A549 (cell line): ENCODE data around the gene TEAD4. TPM values are rescaled to one million over a fixed set of nuclear protein-coding genes. Genes with fewer than 3 reads are reported as not detected.

ENCODE experiments used
- ATAC-seq, 2 experiments: fragments of 200-7000 bp in 1 of 2; fragments of >200 bp in 1 of 2; cut with Nextera tagmentation in 1 of 2; cut with Tn5 transposase in 1 of 2; 3 replicates each; pipeline versions ENCODE4 v1.8.0 to v1.9.1; 2018 to 2020; ENCODE audit warnings: mild to moderate bottlenecking in 1 of 2, moderate library complexity in 1 of 2
- CTCF ChIA-PET: fragments of 300-600 bp; sonication (Branson Sonifier 250); formaldehyde crosslinking; extraction: SDS; loops from one replicate; lab custom pipeline; 2021; ENCODE audit warnings: antibody characterized with exemption, inconsistent platforms; lab: Yijun Ruan, JAX
- POLR2A ChIA-PET: fragments of 350-600 bp; formaldehyde crosslinking; extraction: SDS; loops from one replicate; lab custom pipeline; 2021; ENCODE audit warnings: antibody characterized with exemption, inconsistent platforms; lab: Yijun Ruan, JAX
- DNase-seq, 2 experiments: peaks; one replicate each; pipeline versions ENCODE4 v3.0.0 to v3.0.0-alpha.2; 2011 to 2016; ENCODE audit warnings: low read depth in 1 of 2, low spot score in 1 of 2
- FAIRE-seq: peaks from 2 replicates; lab custom pipeline; 2011; peaks lifted over from hg19 to GRCh38; lab: Jason Lieb, UNC
- H3K27ac ChIP-seq, 2 experiments: fragments of >200 bp; sonication (Bioruptor Twin); formaldehyde crosslinking; 3 replicates each; pipeline ENCODE4 v1.5.1; 2016 to 2017
- H3K4me1 ChIP-seq: fragments of >200 bp; sonication (Bioruptor Twin); formaldehyde crosslinking; 3 replicates; pipeline ENCODE4 v1.6.1; 2016
- H3K4me2 ChIP-seq: fragments of >200 bp; sonication (Bioruptor Twin); formaldehyde crosslinking; 3 replicates; pipeline ENCODE4 v1.6.1; 2016
- H3K4me3 ChIP-seq: fragments of >200 bp; sonication (Bioruptor Twin); formaldehyde crosslinking; 3 replicates; pipeline ENCODE4 v1.5.1; 2016
- H3K9me3 ChIP-seq: fragments of >200 bp; sonication (Bioruptor Twin); formaldehyde crosslinking; 3 replicates; pipeline ENCODE4 v1.6.1; 2016
- BHLHE40 ChIP-seq: IDR thresholded peaks from 2 replicates; pipeline ENCODE4 v1.6.1; 2012; ENCODE audit warnings: low read depth, low read length, inconsistent platforms
- CBX2 ChIP-seq: fragments of 200-600 bp; sonication (generic); IDR thresholded peaks from 2 replicates; pipeline ENCODE4 v1.6.1; 2016; ENCODE audit warnings: low read depth, mild to moderate bottlenecking, borderline replicate concordance
- CHD2 ChIP-seq: fragments of 150-350 bp; IDR thresholded peaks from 2 replicates; pipeline ENCODE4 v1.6.1; 2014; ENCODE audit warnings: low read length; ENCODE audit not compliant: partially characterized antibody
- CHD4 ChIP-seq: fragments of 200-600 bp; sonication (generic); IDR thresholded peaks from 2 replicates; pipeline ENCODE4 v1.6.1; 2016; ENCODE audit warnings: antibody characterized with exemption, mild to moderate bottlenecking, borderline replicate concordance
- EHF ChIP-seq: fragments of 250-450 bp; sonication (Bioruptor Pico); IDR thresholded peaks from 2 replicates; pipeline ENCODE4 v1.5.0; 2020; ENCODE audit warnings: mild to moderate bottlenecking
- ESRRA ChIP-seq: fragments of 150-350 bp; IDR thresholded peaks from 2 replicates; pipeline ENCODE4 v1.6.1; 2014; ENCODE audit warnings: mild to moderate bottlenecking, low read length, borderline replicate concordance
- FOXS1 ChIP-seq: fragments of 250-450 bp; sonication (Bioruptor Pico); IDR thresholded peaks from 2 replicates; pipeline ENCODE4 v1.5.0; 2020; ENCODE audit warnings: mild to moderate bottlenecking, moderate library complexity
- HOXB5 ChIP-seq: fragments of 250-450 bp; sonication (Bioruptor Pico); IDR thresholded peaks from 2 replicates; pipeline ENCODE4 v1.5.0; 2020; ENCODE audit warnings: mild to moderate bottlenecking, moderate library complexity
- KDM5A ChIP-seq: fragments of 200-600 bp; sonication (generic); IDR thresholded peaks from 2 replicates; pipeline ENCODE4 v1.6.1; 2016; ENCODE audit warnings: antibody characterized with exemption, mild to moderate bottlenecking
- MAFK ChIP-seq: fragments of 450-650 bp; IDR thresholded peaks from 2 replicates; pipeline ENCODE4 v1.6.1; 2014; ENCODE audit not compliant: partially characterized antibody
- NPAS2 ChIP-seq: fragments of 250-450 bp; sonication (Bioruptor Pico); IDR thresholded peaks from 2 replicates; pipeline ENCODE4 v1.8.0; 2022; ENCODE audit warnings: mild to moderate bottlenecking, moderate library complexity, borderline replicate concordance
- NR3C1 ChIP-seq: fragments of >200 bp; sonication (Bioruptor Twin); formaldehyde crosslinking; IDR thresholded peaks from 3 replicates; pipeline ENCODE4 v1.6.1; 2017
- PHF8 ChIP-seq: fragments of 200-600 bp; sonication (generic); IDR thresholded peaks from 2 replicates; pipeline ENCODE4 v1.6.1; 2016; ENCODE audit warnings: low read depth, mild to moderate bottlenecking, antibody characterized with exemption, moderate library complexity, borderline replicate concordance
- RAD21 ChIP-seq, 2 experiments: fragments of >200 bp in 1 of 2; sonication (Bioruptor Twin) in 1 of 2; formaldehyde crosslinking in 1 of 2; IDR thresholded peaks in 1 of 2; conservative IDR thresholded peaks in 1 of 2; 2 replicates in 1 of 2; 3 replicates in 1 of 2; pipeline ENCODE4 v1.6.1; 2012 to 2018; ENCODE audit warnings: inconsistent platforms in 1 of 2
- RARB ChIP-seq: fragments of 250-450 bp; sonication (Bioruptor Pico); IDR thresholded peaks from 2 replicates; pipeline ENCODE4 v1.8.0; 2021; ENCODE audit warnings: mild to moderate bottlenecking, moderate library complexity
- RCOR1 ChIP-seq: fragments of 150-350 bp; IDR thresholded peaks from 2 replicates; pipeline ENCODE4 v1.6.1; 2014; ENCODE audit warnings: antibody characterized with exemption, low read length, low read depth
- RFX5 ChIP-seq: fragments of 450-650 bp; IDR thresholded peaks from 2 replicates; pipeline ENCODE4 v1.7.1; 2014; ENCODE audit warnings: antibody characterized with exemption, mild to moderate bottlenecking, moderate library complexity
- SREBF2 ChIP-seq: fragments of 450-650 bp; IDR thresholded peaks from 2 replicates; pipeline ENCODE4 v1.6.1; 2014; ENCODE audit warnings: mild to moderate bottlenecking, moderate library complexity
- TFCP2L1 ChIP-seq: fragments of 250-450 bp; sonication (Bioruptor Pico); IDR thresholded peaks from 2 replicates; pipeline ENCODE4 v1.5.0; 2021; ENCODE audit warnings: mild to moderate bottlenecking
- ZFP36 ChIP-seq: fragments of 450-650 bp; IDR thresholded peaks from 2 replicates; pipeline ENCODE4 v1.6.1; 2014; ENCODE audit warnings: borderline replicate concordance; ENCODE audit not compliant: partially characterized antibody
- ZSCAN20 ChIP-seq: fragments of 250-450 bp; sonication (Bioruptor Pico); IDR thresholded peaks from 2 replicates; pipeline ENCODE4 v1.8.0; 2022; ENCODE audit warnings: mild to moderate bottlenecking, moderate library complexity
- WGBS: methylation state at CpG from one replicate; pipeline ENCODE4 v1.1.6; 2017; ENCODE audit errors: missing lambda C conversion rate; 5-methylcytosine and 5-hydroxymethylcytosine counted together
- polyA plus RNA-seq, 4 experiments: library from polyadenylated mRNA; depleted of rRNA in 3 of 4; stranded (reverse); fragments of >200 nt; fragmentation: RNase III in 1 of 4; extraction: RNeasy Plus Mini Kit Qiagen cat#74134 plus additional on column Dnase treatment in 1 of 4; gene quantifications; 2 replicates in 3 of 4; 3 replicates in 1 of 4; pipeline ENCODE4 v1.2.3, GENCODE V29; 2011 to 2017
- TF ChIP-seq, protein P1 (sequence below): fragments of >200 bp; sonication (Bioruptor Twin); formaldehyde crosslinking; IDR thresholded peaks from 2 replicates; pipeline ENCODE4 v1.6.1; 2016

TEAD4 gene
- polyA plus RNA-seq, 2 of the 4 experiments (the other 2 are of a cell fraction), result 22.6 to 31.8 TPM

DNA sequence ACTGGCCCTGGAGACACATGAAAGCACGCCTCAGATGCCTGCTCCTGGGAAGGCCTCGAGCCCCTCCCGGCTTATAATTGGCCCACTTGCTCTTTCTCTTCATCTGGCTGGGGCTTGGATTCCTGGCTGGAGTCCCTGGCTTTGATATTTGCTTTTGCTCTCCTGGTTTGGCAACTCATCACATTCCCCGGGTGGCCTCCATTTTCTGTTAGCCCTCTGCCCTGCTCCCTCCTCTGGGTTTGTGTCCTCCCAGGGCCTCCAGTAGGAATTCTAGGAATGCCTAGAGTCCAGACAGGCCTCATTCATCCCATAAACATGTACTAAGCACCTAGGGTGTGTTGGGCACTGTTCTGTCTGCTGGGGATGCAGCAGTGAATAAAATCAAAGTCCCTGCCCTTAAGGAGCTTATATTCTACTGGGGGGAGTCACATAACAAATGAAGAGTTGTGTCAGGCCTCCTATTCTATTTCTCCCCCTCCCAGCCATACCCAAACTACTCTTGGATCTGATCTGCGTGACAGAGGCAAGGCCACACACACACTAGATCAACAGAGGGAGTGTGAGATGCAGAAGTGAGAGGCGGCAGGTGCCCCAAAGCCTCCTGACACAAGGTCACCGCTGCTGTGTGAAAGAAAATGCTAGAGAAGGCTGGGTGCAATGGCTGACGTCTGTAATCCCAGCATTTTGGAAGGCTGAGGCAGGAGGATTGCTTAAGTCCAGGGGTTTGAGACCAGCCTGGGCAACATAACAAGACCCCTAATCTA lies 96.7 kb downstream of the TEAD4 start:
- DNase-seq, result no peak
- Histone ChIP-seq H3K4me2 (no peak overlapping the region), H3K4me3 (no peak overlapping the region), H3K9me3 (no peaks in the 10 kb centered on the region), H3K4me1 (no peaks in the 10 kb centered on the region), H3K27ac (no peak overlapping the region)
- WGBS, result 59% methylated on average over 8 of the region's 8 CpGs
- FAIRE-seq, result no peak
- TF ChIP-seq SREBF2 (no peak), CHD2 (no peak), EHF (CRISPR knock-in tag) (no peak), RAD21 (conservative IDR thresholded peaks at IDR 0.05 in 1 of 2, IDR thresholded peaks at IDR 0.05 in 1 of 2) (no peak), ZFP36 (no peak), KDM5A (no peak), RFX5 (no peak), CHD4 (no peak), BHLHE40 (no peak)
- ChIA-PET CTCF (interaction anchor here (1.1 to 9.5 kb wide), 3 partner anchors 7 to 18 kb away, joined by 3 to 61 read pairs (median 10); no protein-coding TSS in a partner anchor), POLR2A (no interaction called here)
- ATAC-seq, result peak; percentile 30 to 48; a peak in 3 of 6 replicates

DNA sequence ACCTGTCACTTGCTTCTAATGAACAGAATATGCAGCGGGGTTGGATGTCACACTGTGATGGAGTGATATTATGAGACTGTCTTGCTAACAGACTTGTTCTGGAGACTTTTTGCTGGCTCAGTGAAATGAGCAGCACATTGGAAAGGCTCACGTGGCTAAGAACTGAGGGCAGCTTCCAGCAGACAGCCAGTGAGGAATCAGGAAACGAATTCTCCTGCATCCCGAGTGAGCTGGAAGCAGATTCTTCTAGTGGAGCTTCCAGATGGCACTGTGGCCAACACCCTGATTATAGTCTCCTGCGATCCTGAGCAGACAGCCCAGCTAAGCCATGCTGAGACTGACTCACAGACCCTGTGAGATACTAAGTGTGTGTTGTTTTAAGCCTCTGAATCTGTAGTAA lies 101.9 kb downstream of the TEAD4 start:
- WGBS, result 38% methylated on average over 5 of the region's 5 CpGs
- CTCF ChIA-PET, result interaction anchor here (1.1 to 9.5 kb wide), 5 partner anchors 13 to 239 kb away, joined by 3 to 61 read pairs (median 3); no protein-coding TSS in a partner anchor
- Histone ChIP-seq H3K9me3 (peaks cover 19% of the 10 kb centered on the region), H3K4me1 (no peaks in the 10 kb centered on the region), H3K4me3 (no peak overlapping the region), H3K4me2 (no peak overlapping the region), H3K27ac (no peak overlapping the region)
- POLR2A ChIA-PET, result no interaction called here
- ATAC-seq (peak; percentile 43 to 56; a peak in 4 of 6 replicates), FAIRE-seq (no peak), DNase-seq (no peak)
- TF ChIP-seq MAFK, result peak; percentile 34
- TF ChIP-seq RARB, result no peak

DNA sequence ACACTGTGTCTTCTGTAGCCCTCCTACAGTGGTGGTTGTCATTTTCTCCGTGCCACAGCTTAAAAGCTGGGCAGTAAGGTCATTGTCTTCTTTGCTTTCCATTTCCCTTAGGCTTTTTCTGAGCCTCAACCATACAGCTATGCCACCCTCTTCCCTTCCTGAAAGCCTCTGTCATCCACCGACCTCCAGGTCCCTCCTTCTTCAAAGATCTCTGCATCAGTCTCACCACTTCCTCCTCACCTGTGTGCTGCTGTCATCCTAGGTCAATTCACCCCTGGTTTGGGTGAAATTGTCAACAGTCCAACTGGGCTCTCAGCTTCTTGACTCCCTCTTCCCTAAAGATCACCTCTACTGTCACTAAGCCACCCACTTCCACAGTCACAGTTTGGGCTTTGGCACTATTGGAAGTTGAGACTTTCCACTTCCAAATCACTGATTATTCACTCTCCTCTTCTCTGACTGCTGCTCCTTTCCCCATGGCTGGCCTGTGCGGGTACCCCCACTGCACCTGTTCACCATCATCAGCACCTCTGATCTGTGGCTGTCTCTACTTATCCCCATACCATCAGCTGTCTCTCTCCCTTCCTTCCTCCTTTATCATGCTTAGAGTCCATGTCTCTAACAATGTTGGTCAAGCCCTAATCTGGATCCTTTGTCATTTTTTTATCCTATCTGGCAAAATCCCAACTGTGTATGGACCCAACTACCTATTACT lies 102.5 kb downstream of the TEAD4 start:
- no peak for TF ChIP-seq ZSCAN20
- TF ChIP-seq FOXS1 (CRISPR knock-in tag), result no peak
- TF ChIP-seq RCOR1, result no peak
- TF ChIP-seq NR3C1, result no peak
- TF ChIP-seq ESRRA, result no peak
- TF ChIP-seq PHF8, result no peak
- no peak for TF ChIP-seq NPAS2 (CRISPR knock-in tag)
- no peak for TF ChIP-seq CBX2
- TF ChIP-seq, protein P1, sequence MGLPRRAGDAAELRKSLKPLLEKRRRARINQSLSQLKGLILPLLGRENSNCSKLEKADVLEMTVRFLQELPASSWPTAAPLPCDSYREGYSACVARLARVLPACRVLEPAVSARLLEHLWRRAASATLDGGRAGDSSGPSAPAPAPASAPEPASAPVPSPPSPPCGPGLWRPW, result no peak
- no peak for TF ChIP-seq TFCP2L1
- TF ChIP-seq HOXB5 (CRISPR knock-in tag), result no peak
- 12% methylated on average over 3 of the region's 3 CpGs for WGBS
- peaks cover 19% of the 10 kb centered on the region for H3K9me3 ChIP-seq
- H3K4me1 ChIP-seq, result no peaks in the 10 kb centered on the region
- no peak overlapping the region for H3K27ac ChIP-seq
- FAIRE-seq (no peak), ATAC-seq (peak; percentile 37 to 50; a peak in 4 of 6 replicates), DNase-seq (no peak)
- ChIA-PET POLR2A (no interaction called here), CTCF (interaction anchor here (1.1 to 9.5 kb wide), 5 partner anchors 13 to 239 kb away, joined by 3 to 61 read pairs (median 3); no protein-coding TSS in a partner anchor)
- no peak overlapping the region for H3K4me3 ChIP-seq
- no peak overlapping the region for H3K4me2 ChIP-seq
